Measurements from ENCODE around the gene EEIG2.

EEIG2 gene

GRCh38 chr1:108595507-108595906 is 35.6 kb downstream of the EEIG2 start:
- TF ChIP-seq RAD21 (IDR thresholded peaks at IDR 0.05; ENCODE audit: low read depth) (no peak), TAF1 (IDR thresholded peaks at IDR 0.05; ENCODE audit: low read depth) (no peak), TEAD4 (IDR thresholded peaks at IDR 0.05) (no peak), CREB1 (IDR thresholded peaks at IDR 0.05; ENCODE audit: low read depth) (no peak), YY1 (IDR thresholded peaks at IDR 0.05; ENCODE audit: low read depth) (no peak), REST (IDR thresholded peaks at IDR 0.05; ENCODE audit: low read depth) (no peak), CEBPB (IDR thresholded peaks at IDR 0.05) (no peak), EP300 (IDR thresholded peaks at IDR 0.05; ENCODE audit: borderline replicate concordance) (no peak), MAX (IDR thresholded peaks at IDR 0.05) (no peak), ZBTB7A (IDR thresholded peaks at IDR 0.05; ENCODE audit: low read depth) (no peak), TCF12 (IDR thresholded peaks at IDR 0.05; ENCODE audit: low read depth) (no peak), NFIC (IDR thresholded peaks at IDR 0.05) (no peak), USF1 (IDR thresholded peaks at IDR 0.05) (no peak), FOXM1 (IDR thresholded peaks at IDR 0.05; ENCODE audit: borderline replicate concordance, low read depth) (no peak)

GRCh38 chr1:108597041-108597440 is 37.1 kb downstream of the EEIG2 start:
- TF ChIP-seq NFIC (IDR thresholded peaks at IDR 0.05) = no peak
- TF ChIP-seq YY1 (IDR thresholded peaks at IDR 0.05; ENCODE audit: low read depth) = no peak
- no peak for TF ChIP-seq CEBPB (IDR thresholded peaks at IDR 0.05)
- TF ChIP-seq EP300 (IDR thresholded peaks at IDR 0.05; ENCODE audit: borderline replicate concordance) = no peak
- TF ChIP-seq TCF12 (IDR thresholded peaks at IDR 0.05; ENCODE audit: low read depth) = no peak
- no peak for TF ChIP-seq FOXM1 (IDR thresholded peaks at IDR 0.05; ENCODE audit: borderline replicate concordance, low read depth)
- TF ChIP-seq EGR1 (IDR thresholded peaks at IDR 0.05) = no peak
- TF ChIP-seq USF1 (IDR thresholded peaks at IDR 0.05) = no peak
- no peak for TF ChIP-seq CREB1 (IDR thresholded peaks at IDR 0.05; ENCODE audit: low read depth)
- no peak for TF ChIP-seq RAD21 (IDR thresholded peaks at IDR 0.05; ENCODE audit: low read depth)
- no peak for TF ChIP-seq MAX (IDR thresholded peaks at IDR 0.05)
- TF ChIP-seq ZBTB7A (IDR thresholded peaks at IDR 0.05; ENCODE audit: low read depth) = no peak
- no peak for TF ChIP-seq TEAD4 (IDR thresholded peaks at IDR 0.05)
- TF ChIP-seq TAF1 (IDR thresholded peaks at IDR 0.05; ENCODE audit: low read depth) = no peak
- no peak for TF ChIP-seq REST (IDR thresholded peaks at IDR 0.05; ENCODE audit: low read depth)

GRCh38 chr1:108598340-108598739 is 38.4 kb downstream of the EEIG2 start:
- TF ChIP-seq EP300 (IDR thresholded peaks at IDR 0.05; ENCODE audit: borderline replicate concordance) = no peak
- TF ChIP-seq REST (IDR thresholded peaks at IDR 0.05; ENCODE audit: low read depth) = no peak
- no peak for TF ChIP-seq FOXM1 (IDR thresholded peaks at IDR 0.05; ENCODE audit: borderline replicate concordance, low read depth)
- no peak for TF ChIP-seq RAD21 (IDR thresholded peaks at IDR 0.05; ENCODE audit: low read depth)
- no peak for TF ChIP-seq ZBTB7A (IDR thresholded peaks at IDR 0.05; ENCODE audit: low read depth)
- TF ChIP-seq MAX (IDR thresholded peaks at IDR 0.05) = no peak

GRCh38 chr1:108600504-108600903 is 40.6 kb downstream of the EEIG2 start:
- no peak for TF ChIP-seq CEBPB (IDR thresholded peaks at IDR 0.05)
